ELR (cell line): ENCODE data around the gene MACO1.
"Not testable (repeated sequence)": the region's sequence is repeated elsewhere in the genome, so short reads cannot be mapped to it uniquely, and the experiment has no call there.

Experiments used
- DNase-seq: peaks from one replicate; pipeline ENCODE4 v3.0.0-alpha.2; 2015; ENCODE audit warnings: low read depth

Gene MACO1

GRCh38 chr1:25430073-25430966 lies at the start of gene MACO1:
TSS of gene MACO1 (plus strand) at chr1:25430897. CDS start at chr1:25431099, 202 bp downstream.
- DNase-seq, result peak; percentile 95

GRCh38 chr1:25382543-25382942 lies 48.2 kb upstream of the MACO1 start:
- not testable (repeated sequence) for DNase-seq

- DNase-seq, result peak; percentile 78
Observed at GRCh38 chr1:25383090-25383489, 47.6 kb upstream of the MACO1 start.

DNA sequence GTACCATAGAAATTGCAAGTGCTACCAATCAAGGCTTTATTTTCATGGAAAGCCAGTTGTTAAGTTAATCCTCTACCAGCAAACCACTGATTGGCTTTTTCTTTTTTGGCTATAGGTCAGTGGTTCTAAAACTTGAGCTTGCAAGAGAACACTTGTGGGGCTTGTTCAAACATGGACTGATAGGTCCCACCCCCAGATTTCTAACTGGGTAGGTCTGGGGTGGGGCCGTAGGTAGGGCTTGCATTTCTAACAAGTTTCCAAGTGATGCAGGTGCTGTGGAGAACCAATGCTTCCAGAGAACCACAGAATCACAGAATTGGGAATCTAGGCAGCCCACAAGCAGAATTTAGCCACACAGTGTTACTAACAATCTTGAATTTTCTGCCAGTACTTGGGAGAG lies 46.8 kb upstream of the MACO1 start:
- not testable (repeated sequence) for DNase-seq

GRCh38 chr1:25387096-25387495 lies 43.6 kb upstream of the MACO1 start:
- not testable (repeated sequence) for DNase-seq

- not testable (repeated sequence) for DNase-seq
Observed at GRCh38 chr1:25388691-25389090, 42.0 kb upstream of the MACO1 start.

DNA sequence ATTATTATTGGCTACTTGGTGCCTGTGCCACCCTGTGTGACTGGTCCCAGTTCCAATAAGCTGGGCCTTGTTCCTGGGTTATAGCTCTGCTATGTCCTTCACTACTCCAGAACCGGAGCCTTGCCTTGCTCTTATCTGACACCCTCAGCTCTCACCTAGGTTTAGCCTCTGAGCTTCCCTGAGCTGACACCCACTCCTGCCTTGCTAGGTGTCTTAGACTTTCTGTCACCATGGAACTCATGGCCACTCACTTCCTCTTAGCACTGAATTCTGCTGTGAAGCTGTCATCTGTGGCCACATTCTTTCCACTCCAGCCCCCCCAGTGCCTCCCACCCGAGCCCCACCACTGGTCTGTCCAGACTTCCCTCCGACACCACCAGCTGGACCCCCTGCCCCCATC lies 41.0 kb upstream of the MACO1 start:
- not testable (repeated sequence) for DNase-seq

GRCh38 chr1:25392841-25393240 lies 37.9 kb upstream of the MACO1 start:
- DNase-seq, result no peak

GRCh38 chr1:25397549-25397948 lies 33.1 kb upstream of the MACO1 start:
- DNase-seq, result peak; percentile 8

GRCh38 chr1:25398079-25398478 lies 32.6 kb upstream of the MACO1 start:
- not testable (repeated sequence) for DNase-seq

DNA sequence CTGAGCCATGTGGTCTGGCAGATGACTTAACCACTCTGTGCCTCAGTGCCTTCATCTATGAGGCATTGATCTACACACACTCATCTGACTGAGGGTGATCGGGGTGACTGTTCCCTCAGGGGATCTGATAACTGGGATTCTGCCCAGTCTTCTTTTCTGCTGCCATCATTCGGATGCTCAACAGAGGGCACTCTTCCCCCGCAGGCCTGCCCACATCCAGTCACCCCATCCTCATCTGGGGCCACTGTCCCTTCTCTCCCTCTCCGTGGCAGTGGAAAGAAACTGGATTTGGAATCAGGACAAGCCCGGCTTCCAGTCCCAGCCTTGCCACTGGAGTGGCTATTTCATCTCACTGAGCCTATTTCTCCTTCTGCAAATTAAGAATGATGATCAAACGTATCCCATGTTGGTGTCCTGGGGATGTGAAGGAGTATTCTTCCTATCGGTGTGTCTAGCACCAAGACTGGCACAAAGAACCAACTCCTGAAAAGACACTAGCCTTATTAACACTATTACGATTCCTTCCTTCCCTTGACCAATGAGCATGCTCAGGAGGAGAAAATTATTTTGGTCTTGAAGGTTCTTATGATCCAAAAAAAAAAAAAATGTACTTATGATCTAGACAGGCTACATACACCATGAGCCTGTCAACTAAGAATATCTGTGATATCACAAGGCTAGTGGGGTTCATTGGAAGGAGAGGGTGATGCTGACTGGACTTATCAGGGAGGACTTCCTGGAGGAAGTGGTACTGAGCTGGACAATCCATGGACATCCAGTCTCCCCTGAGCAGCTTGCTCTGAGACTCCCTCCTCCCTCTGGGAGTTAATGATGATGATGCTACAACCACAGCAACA lies 27.5 kb upstream of the MACO1 start:
- not testable (repeated sequence) for DNase-seq

DNA sequence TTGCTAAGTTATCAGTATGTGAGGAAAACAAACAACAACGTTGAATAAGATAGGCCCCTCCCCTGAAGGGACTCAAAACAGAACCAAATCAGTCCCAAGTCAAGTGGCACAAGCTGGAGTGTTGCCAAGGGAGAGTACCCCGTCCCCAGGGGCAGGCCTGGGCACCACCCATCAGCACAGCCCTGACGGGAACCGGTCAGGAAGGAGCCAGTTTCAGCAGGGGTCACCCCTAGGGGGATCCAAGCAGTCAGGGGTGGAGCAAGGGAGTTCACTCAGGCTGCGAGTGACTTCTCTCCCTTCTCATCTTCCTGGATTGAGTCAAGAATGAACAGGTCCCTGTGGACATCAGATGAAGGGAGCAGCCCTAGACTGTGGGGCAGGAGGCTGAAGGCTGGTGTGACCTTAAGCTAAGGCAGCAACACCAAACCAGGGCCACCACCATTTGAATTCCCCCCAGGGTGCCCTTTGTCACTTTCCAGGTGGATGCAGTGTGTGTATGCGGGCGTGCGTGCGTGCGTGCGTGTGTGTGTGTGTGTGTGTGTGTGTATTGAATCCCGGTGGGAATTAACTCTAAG lies 24.9 kb upstream of the MACO1 start:
- not testable (repeated sequence) for DNase-seq

DNA sequence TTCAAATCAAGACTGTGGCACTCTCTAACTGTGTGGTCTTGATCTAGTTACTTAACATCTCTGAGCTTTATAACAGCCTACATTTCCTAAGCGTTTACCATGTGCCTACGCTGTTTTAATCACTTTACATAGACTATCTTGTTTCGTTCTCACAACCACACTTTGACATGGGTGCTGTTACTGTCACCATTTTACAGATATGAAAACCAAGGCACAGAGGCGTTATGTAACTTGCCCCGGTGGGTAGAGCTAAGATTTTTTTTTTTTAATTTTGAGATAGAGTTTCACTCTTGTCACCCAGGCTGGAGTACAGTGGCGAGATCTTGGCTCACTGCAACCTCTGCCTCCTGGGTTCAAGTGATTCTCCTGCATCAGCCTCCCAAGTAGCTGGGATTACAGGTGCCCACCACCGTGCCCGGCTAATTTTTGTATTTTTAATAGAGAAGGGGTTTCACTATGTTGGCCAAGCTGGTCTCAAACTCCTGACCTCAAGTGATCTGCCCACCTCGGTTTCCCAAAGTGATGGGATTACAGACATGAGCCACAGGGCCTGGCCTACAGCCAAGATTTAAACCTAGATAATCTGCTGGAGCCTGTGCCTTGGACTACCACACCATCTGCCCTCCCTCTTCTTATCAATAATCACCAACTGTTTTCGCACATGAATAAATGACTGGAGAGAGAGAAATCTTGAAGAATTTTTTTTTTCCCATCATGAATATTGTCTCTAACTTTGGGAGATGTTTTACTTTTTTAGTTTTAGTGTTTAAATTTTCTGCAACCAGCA lies 20.9 kb upstream of the MACO1 start:
- not testable (repeated sequence) for DNase-seq

DNA sequence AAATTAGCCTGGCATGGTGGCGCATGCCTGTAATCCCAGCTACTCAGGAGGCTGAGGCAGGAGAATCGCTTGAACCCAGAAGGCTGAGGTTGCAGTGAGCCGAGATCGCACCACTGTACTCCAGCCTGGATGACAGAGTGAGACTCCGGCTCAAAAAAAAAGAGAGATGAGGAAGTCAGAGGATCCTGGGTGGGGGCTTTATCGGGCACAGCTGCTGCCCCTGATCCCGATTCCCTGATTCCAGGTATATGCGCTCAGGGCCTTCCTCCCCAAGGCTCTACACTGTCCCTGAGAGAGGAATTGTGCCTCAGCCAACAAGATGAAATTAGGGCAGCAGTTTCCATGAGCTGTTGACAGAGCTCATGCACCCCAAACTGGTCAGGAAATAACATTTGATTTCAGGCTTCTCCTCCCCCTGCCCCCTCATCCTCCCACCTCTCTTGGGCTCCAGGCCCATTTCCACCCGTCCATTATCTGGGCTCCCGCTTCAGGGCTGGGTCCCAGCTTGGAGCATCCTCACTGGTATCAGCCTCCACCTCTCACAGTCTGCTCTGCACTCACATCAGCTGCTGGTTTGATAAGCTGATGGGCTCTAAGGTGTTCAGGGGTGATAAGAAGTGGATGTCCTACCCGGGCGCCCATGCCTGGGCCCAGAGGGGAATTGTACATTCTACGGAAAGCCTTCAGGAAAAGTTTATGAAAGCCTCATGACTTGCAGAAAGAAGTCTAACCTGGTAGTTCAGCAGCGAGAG lies 17.6 kb upstream of the MACO1 start:
- not testable (repeated sequence) for DNase-seq

DNA sequence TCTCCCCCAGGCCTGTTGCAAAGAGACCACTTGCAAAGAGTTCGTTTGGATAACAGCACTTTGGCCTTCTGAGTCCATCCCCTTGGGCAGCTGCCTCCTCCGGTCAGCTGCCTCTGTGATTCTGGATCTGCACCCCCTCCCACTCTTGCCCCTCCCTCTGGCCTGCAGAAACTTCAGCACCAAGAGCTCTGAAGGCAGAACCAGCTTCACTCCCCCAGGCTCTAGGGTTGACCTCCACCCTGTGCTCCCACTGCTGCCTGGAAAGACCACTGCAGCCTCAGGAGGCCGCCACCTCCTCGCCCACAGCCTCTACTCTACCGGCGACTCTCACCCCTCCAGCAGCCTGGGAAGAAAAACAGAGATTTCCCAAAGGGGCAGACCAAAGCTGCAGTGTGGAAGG lies 16.5 kb upstream of the MACO1 start:
- not testable (repeated sequence) for DNase-seq

DNA sequence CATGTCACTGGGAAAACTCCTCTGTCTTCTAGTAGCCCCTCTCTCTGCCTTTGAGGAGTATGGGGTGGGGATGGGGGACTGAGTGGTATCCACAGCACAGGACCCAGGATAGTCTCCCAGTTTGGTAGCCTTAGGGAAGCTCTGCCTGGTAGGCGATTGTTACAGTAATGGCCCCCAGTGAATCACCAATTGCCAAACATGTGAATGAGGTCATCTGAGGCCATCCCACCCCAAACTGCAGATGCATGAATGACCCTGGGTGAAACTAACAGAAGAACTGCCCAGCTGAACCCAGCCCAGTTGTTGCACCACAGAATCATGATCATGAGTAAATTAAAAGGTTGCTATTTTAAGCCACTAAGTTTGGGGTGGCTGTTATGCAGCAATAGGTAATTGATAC lies 16.1 kb upstream of the MACO1 start:
- peak; percentile 30 for DNase-seq

DNA sequence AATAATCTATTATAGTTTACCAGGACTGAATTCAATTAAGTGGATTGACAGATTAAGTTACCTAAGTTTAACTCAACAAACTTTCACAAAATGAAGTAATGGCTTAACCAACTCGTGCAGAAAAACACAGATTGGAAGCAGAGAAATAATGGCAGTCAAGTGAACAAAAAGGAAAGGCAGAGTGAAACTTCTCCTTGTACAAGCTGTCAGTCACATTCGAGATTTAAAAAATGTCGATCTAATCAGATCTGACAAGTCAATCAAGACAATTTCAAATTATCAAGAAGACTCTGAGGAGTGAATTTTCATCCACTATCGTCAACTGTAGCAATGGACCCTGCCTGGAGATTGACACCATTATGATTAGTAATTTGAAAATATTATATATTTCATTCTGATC lies 13.4 kb upstream of the MACO1 start:
- not testable (repeated sequence) for DNase-seq

DNA sequence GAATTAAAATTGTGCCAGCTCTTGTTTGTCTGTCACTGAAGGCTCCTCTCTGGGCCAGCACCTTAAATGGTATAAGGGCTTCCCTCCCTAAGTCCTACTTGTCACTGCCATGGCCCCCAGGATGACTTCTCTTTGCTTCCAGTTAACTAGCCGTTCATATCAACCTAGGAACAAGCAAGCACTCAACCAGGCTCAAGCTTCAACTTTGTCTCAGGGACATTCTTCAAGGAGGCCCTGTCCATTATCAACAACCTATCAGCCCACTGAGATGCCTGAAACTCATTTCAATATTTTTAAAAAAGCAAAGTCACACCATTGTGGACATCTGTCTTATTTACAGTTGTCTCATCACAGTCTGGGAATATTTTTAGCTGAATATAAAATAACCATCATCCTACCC lies 11.4 kb upstream of the MACO1 start:
- DNase-seq, result not testable (repeated sequence)

DNA sequence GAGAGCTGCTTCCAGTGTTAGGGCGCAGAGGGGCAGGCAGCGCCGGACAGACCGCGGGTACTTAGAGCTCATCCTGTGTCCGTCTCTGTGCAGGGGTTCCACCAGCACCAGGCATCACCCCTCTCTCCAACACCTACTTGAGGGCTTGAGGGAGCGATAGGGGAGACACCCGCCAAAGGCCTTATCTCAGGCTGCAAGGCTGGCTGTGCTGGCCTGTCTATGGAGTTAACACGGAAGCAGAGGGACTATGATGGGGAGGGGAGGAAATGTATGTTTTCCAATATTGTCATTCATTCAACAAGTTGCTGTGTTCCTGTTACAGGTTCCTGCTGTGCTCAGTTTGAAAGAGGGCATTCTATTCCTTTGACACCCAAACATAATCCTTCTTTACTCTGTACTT lies 10.0 kb upstream of the MACO1 start, which contains the start of gene RHCE:
TSS of gene RHCE (minus strand) at position 111 of the 400 bp plus-strand sequence. CDS start at position 72, 39 bp downstream.
- DNase-seq, result not testable (repeated sequence)

DNA sequence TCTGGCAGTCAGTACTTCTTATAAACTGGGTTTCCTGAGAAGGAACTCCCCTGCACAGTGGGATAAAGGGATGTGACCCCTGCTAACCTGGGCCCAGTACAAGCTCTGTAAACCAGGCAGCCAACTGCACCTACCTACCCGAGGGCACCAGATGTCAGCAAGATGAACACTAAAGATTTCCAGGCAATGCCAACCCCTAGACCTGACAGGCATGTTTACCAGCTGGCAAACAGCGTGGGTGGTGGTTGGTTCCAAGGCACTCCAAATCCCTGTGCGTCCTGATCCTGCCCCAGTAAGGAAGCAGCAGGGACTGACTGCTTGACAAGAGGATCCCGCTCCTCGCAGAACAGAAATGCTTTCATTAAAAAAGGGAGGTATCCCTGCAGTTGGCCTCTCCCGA lies 7.5 kb upstream of the MACO1 start:
- DNase-seq, result not testable (repeated sequence)
